GM19023 (cell line): ENCODE data around the gene ZNF318.
"Not testable (repeated sequence)": the region's sequence is repeated elsewhere in the genome, so short reads cannot be mapped to it uniquely, and the experiment has no call there.

Experiments
- ATAC-seq: cut with Tn5 transposase; IDR thresholded peaks from one replicate; pipeline ENCODE4 v1.9.1; 2021; ENCODE audit warnings: mild to moderate bottlenecking, moderate library complexity; ENCODE audit not compliant: unreplicated experiment

ZNF318 gene

GRCh38 chr6:43386492-43386891, 17.0 kb upstream of the ZNF318 start:
- no peak for ATAC-seq

- ATAC-seq = peak; percentile 23
These were observed 13.7 kb upstream of the ZNF318 start for GRCh38 chr6:43383021-43383667.

GRCh38 chr6:43380858-43381257, 11.4 kb upstream of the ZNF318 start:
- ATAC-seq = not testable (repeated sequence)

- ATAC-seq = no peak
These were observed 9.2 kb upstream of the ZNF318 start for GRCh38 chr6:43378631-43379030.

GRCh38 chr6:43377710-43378229, 8.3 kb upstream of the ZNF318 start:
- no peak for ATAC-seq

GRCh38 chr6:43376551-43376981, 7.1 kb upstream of the ZNF318 start:
- peak; percentile 58 for ATAC-seq

- no peak for ATAC-seq
These were observed 6.2 kb upstream of the ZNF318 start for GRCh38 chr6:43375693-43376092.

- no peak for ATAC-seq
These were observed 3.9 kb upstream of the ZNF318 start for GRCh38 chr6:43373252-43373875.

- peak; percentile 16 for ATAC-seq
These were observed 645 bp upstream of the ZNF318 start for GRCh38 chr6:43370003-43370580.

- ATAC-seq = peak; percentile 5
These were observed 937 bp downstream of the ZNF318 start for GRCh38 chr6:43368259-43369160.

- ATAC-seq = no peak
These were observed 2.0 kb downstream of the ZNF318 start for GRCh38 chr6:43367245-43367984.

GRCh38 chr6:43361269-43361668, 8.2 kb downstream of the ZNF318 start:
- no peak for ATAC-seq

- ATAC-seq = no peak
These were observed 9.6 kb downstream of the ZNF318 start for GRCh38 chr6:43359831-43360230.

GRCh38 chr6:43359381-43359780, 10.1 kb downstream of the ZNF318 start:
- ATAC-seq = no peak

GRCh38 chr6:43355862-43356590, 13.4 kb downstream of the ZNF318 start:
- ATAC-seq = no peak

- ATAC-seq = not testable (repeated sequence)
These were observed 17.5 kb downstream of the ZNF318 start for GRCh38 chr6:43351951-43352350.

- no peak for ATAC-seq
These were observed 22.0 kb downstream of the ZNF318 start for GRCh38 chr6:43347444-43347843.

- no peak for ATAC-seq
These were observed 22.4 kb downstream of the ZNF318 start for GRCh38 chr6:43347021-43347420.

GRCh38 chr6:43346243-43346642, 23.2 kb downstream of the ZNF318 start:
- ATAC-seq = not testable (repeated sequence)

- ATAC-seq = peak; percentile 73
These were observed 30.3 kb downstream of the ZNF318 start for GRCh38 chr6:43339168-43339567.
